Stimulated activated CD4-positive, alpha-beta T cell treated with anti-CD3 and anti-CD28 coated beads, Interleukin-1b, Interleukin-23, amount 100 ng/mL, for 1 hour (primary cell): ENCODE measurements around the gene GPR39.
"Not testable (repeated sequence)": the region's sequence is repeated elsewhere in the genome, so short reads cannot be mapped to it uniquely, and the experiment has no call there.

ENCODE experiments used
- DNase-seq, 2 donors: peaks; one replicate each; pipeline ENCODE4 v3.0.0-alpha.2; 2020; ENCODE audit warnings: low read depth in 2 of 2

GPR39 gene

GRCh38 chr2:132495881-132496280, 79.3 kb downstream of the GPR39 start:
- no peak for DNase-seq

- no peak for DNase-seq
Observed at GRCh38 chr2:132496555-132496954, 80.0 kb downstream of the GPR39 start.

GRCh38 chr2:132497591-132497990, 81.0 kb downstream of the GPR39 start:
- DNase-seq = no peak

- no peak for DNase-seq
Observed at GRCh38 chr2:132503701-132504100, 87.1 kb downstream of the GPR39 start.

GRCh38 chr2:132515010-132515409, 98.4 kb downstream of the GPR39 start:
- DNase-seq = no peak

GRCh38 chr2:132517386-132517785, 100.8 kb downstream of the GPR39 start:
- no peak for DNase-seq

GRCh38 chr2:132518302-132518701, 101.7 kb downstream of the GPR39 start:
- DNase-seq = no peak

GRCh38 chr2:132519566-132519965, 103.0 kb downstream of the GPR39 start:
- DNase-seq = no peak

GRCh38 chr2:132521341-132521740, 104.7 kb downstream of the GPR39 start:
- no peak for DNase-seq

- DNase-seq = no peak
Observed at GRCh38 chr2:132522901-132523300, 106.3 kb downstream of the GPR39 start.

GRCh38 chr2:132537061-132537460, 120.5 kb downstream of the GPR39 start:
- DNase-seq = not testable (repeated sequence)

GRCh38 chr2:132538331-132538855, 121.8 kb downstream of the GPR39 start:
- DNase-seq = no peak

- no peak for DNase-seq
Observed at GRCh38 chr2:132540166-132540565, 123.6 kb downstream of the GPR39 start.

- no peak for DNase-seq
Observed at GRCh38 chr2:132542953-132543569, 126.5 kb downstream of the GPR39 start.

- DNase-seq = no peak
Observed at GRCh38 chr2:132544006-132544630, 127.5 kb downstream of the GPR39 start.

- no peak for DNase-seq
Observed at GRCh38 chr2:132547090-132547687, 130.6 kb downstream of the GPR39 start.

GRCh38 chr2:132549935-132550670, 133.5 kb downstream of the GPR39 start:
- DNase-seq = no peak

GRCh38 chr2:132550946-132551345, 134.3 kb downstream of the GPR39 start:
- no peak for DNase-seq

GRCh38 chr2:132557694-132558093, 141.1 kb downstream of the GPR39 start:
- no peak for DNase-seq

GRCh38 chr2:132559326-132559725, 142.7 kb downstream of the GPR39 start:
- DNase-seq = no peak

- DNase-seq = no peak
Observed at GRCh38 chr2:132559921-132560320, 143.3 kb downstream of the GPR39 start.

GRCh38 chr2:132560562-132560961, 144.0 kb downstream of the GPR39 start:
- DNase-seq = no peak
